ENCODE results near the gene RAB20.

RAB20 gene

DNA sequence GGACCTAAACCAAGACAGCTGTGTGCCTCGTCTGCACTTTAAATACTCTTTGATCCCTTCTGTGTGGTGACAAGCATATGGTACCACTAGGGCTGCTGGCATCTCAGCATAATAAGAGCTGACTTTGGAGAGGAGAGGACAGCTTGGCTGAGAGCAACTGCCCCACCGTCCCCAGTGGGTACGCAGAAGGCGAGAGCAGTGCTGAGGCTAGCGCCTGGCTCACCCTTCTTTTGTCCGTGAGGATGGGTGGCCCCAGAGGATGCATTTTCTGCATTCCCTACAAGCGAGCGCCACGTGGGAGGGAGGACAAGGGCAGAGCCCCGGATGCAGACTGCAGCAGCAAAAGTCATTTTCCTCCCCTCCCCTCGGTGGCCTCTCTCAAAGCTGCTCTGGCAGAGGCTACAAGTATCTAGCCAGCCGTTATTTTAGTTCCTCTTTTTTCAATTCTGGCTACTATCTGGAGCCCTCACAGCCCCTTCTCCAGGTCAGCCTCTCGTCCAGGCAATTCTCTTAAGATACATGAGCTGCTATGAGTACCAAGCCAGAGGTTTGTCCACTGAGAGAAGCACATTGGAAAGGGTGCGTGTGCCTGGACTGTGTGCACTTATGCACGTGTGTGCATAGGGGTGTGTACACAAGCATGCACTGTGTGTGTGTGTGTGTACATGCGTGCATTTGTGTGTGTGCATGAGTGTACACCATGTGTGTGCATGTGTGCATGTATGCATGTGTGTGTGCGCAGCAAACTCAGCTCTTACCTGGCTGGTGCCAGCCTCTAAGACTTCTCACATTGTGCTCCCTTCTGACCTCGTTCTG is 51.3 kb downstream of the RAB20 start:
- H3K79me2 ChIP-seq (ENCODE audit: insufficient read depth, low read length): no peaks in the 10 kb centered on the region
- no peaks in the 10 kb centered on the region for H4K20me1 ChIP-seq (ENCODE audit: insufficient read depth, low read length)
- TF ChIP-seq CTCF (IDR thresholded peaks at IDR 0.05; ENCODE audit: low read length): no peak
- no peak for TF ChIP-seq EZH2 (IDR thresholded peaks at IDR 0.05; ENCODE audit: borderline replicate concordance, low read length)
- peaks cover 5% of the 10 kb centered on the region; the same call in 1 of the 2 replicates for H3K27me3 ChIP-seq (ENCODE audit: insufficient read depth, low read length)
- no peaks in the 10 kb centered on the region for H3K9me3 ChIP-seq (ENCODE audit: low read length)
- no peak overlapping the region for H3K4me3 ChIP-seq (ENCODE audit: low read depth, low read length, poor library complexity, severe bottlenecking)
- no peak overlapping the region for H2AFZ ChIP-seq (ENCODE audit: low read length)
- H3K4me2 ChIP-seq (ENCODE audit: low read length): no peak overlapping the region
- H3K9ac ChIP-seq (ENCODE audit: low read length): no peak overlapping the region
- H3K27ac ChIP-seq (ENCODE audit: low read depth, low read length, poor library complexity, severe bottlenecking): no peak overlapping the region
- H3K9me2 ChIP-seq (ENCODE audit: low read depth, low read length): no peaks in the 10 kb centered on the region
- no peaks in the 10 kb centered on the region for H3K4me1 ChIP-seq (ENCODE audit: insufficient read depth, low read length, severe bottlenecking)
- no peaks in the 10 kb centered on the region for H3F3A ChIP-seq (ENCODE audit: insufficient read depth, low read length)
- H3K36me3 ChIP-seq (ENCODE audit: insufficient read depth, low read length): no peaks in the 10 kb centered on the region

GRCh38 chr13:110509478-110509926 is 52.0 kb downstream of the RAB20 start:
- no peaks in the 10 kb centered on the region for H3K36me3 ChIP-seq (ENCODE audit: insufficient read depth, low read length)
- peaks cover 5% of the 10 kb centered on the region; the same call in 1 of the 2 replicates for H3K27me3 ChIP-seq (ENCODE audit: insufficient read depth, low read length)
- H3F3A ChIP-seq (ENCODE audit: insufficient read depth, low read length): no peaks in the 10 kb centered on the region
- H3K27ac ChIP-seq (ENCODE audit: low read depth, low read length, poor library complexity, severe bottlenecking): no peak overlapping the region
- no peak overlapping the region for H3K9ac ChIP-seq (ENCODE audit: low read length)
- no peaks in the 10 kb centered on the region for H3K79me2 ChIP-seq (ENCODE audit: insufficient read depth, low read length)
- no peaks in the 10 kb centered on the region for H4K20me1 ChIP-seq (ENCODE audit: insufficient read depth, low read length)
- no peaks in the 10 kb centered on the region for H3K9me2 ChIP-seq (ENCODE audit: low read depth, low read length)
- no peak overlapping the region for H3K4me2 ChIP-seq (ENCODE audit: low read length)
- no peak for TF ChIP-seq CTCF (IDR thresholded peaks at IDR 0.05; ENCODE audit: low read length)
- no peak for TF ChIP-seq EZH2 (IDR thresholded peaks at IDR 0.05; ENCODE audit: borderline replicate concordance, low read length)
- no peaks in the 10 kb centered on the region for H3K4me1 ChIP-seq (ENCODE audit: insufficient read depth, low read length, severe bottlenecking)
- H3K4me3 ChIP-seq (ENCODE audit: low read depth, low read length, poor library complexity, severe bottlenecking): no peak overlapping the region
- no peaks in the 10 kb centered on the region for H3K9me3 ChIP-seq (ENCODE audit: low read length)
- H2AFZ ChIP-seq (ENCODE audit: low read length): no peak overlapping the region

- Histone ChIP-seq H3K27me3 (ENCODE audit: insufficient read depth, low read length) (peaks cover 5% of the 10 kb centered on the region; the same call in 1 of the 2 replicates), H3K4me1 (ENCODE audit: insufficient read depth, low read length, severe bottlenecking) (no peaks in the 10 kb centered on the region), H4K20me1 (ENCODE audit: insufficient read depth, low read length) (no peaks in the 10 kb centered on the region), H3K36me3 (ENCODE audit: insufficient read depth, low read length) (no peaks in the 10 kb centered on the region), H3K9me2 (ENCODE audit: low read depth, low read length) (no peaks in the 10 kb centered on the region), H3K4me2 (ENCODE audit: low read length) (no peak overlapping the region), H2AFZ (ENCODE audit: low read length) (no peak overlapping the region), H3K27ac (ENCODE audit: low read depth, low read length, poor library complexity, severe bottlenecking) (no peak overlapping the region), H3K79me2 (ENCODE audit: insufficient read depth, low read length) (no peaks in the 10 kb centered on the region), H3F3A (ENCODE audit: insufficient read depth, low read length) (no peaks in the 10 kb centered on the region), H3K9me3 (ENCODE audit: low read length) (no peaks in the 10 kb centered on the region), H3K9ac (ENCODE audit: low read length) (no peak overlapping the region), H3K4me3 (ENCODE audit: low read depth, low read length, poor library complexity, severe bottlenecking) (no peak overlapping the region)
- TF ChIP-seq EZH2 (IDR thresholded peaks at IDR 0.05; ENCODE audit: borderline replicate concordance, low read length) (no peak), CTCF (IDR thresholded peaks at IDR 0.05; ENCODE audit: low read length) (no peak)
Observed at GRCh38 chr13:110507678-110508381, 53.7 kb downstream of the RAB20 start.
